GM12872 (cell line): Measurements from ENCODE around the gene ANKRD33B.
A peak's percentile ranks its signal among the peaks of the same experiment; 100 is the strongest.

Experiments used
- TF ChIP-seq, protein P1 (sequence below): IDR thresholded peaks from 3 replicates; pipeline ENCODE4 v1.5.1; 2011; ENCODE audit warnings: low read depth, mild to moderate bottlenecking, low read length, moderate library complexity; ENCODE audit not compliant: insufficient read depth

Gene ANKRD33B

DNA sequence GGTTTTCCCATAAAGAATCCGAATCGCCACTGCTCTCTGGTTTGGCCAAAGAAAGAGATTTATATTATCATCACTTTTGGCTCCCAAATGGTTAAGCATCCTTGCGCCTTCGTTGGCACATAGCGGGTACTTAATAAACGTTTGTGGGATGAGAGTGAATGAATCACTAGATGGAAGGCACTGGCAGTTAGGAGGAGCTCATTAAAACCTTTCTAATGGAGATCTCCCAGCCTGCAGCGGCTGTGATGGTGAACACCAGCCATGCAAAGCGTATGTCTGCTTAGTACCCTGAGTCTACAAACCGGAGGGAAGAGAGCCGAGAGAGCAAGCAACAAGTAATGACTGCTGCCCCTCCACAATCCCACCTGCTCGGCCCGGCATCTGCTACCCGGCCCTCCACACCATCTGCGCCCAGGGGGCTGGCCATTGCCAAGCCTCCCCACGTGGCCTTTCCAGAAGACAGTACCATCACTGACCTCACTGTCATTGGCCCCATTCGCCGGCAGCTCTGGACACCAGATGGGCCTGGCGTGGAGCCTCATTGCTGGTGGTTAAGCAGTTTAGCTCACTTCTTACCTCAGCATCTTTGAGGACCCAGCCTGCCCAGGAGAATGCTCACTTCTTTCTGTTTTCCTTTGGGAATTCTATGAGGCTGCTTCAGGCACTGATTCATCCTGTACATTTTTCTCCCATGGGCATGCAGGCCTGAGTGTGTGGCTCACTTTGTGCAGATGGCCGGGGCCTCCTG lies 39.3 kb upstream of the ANKRD33B start:
- TF ChIP-seq, protein P1, sequence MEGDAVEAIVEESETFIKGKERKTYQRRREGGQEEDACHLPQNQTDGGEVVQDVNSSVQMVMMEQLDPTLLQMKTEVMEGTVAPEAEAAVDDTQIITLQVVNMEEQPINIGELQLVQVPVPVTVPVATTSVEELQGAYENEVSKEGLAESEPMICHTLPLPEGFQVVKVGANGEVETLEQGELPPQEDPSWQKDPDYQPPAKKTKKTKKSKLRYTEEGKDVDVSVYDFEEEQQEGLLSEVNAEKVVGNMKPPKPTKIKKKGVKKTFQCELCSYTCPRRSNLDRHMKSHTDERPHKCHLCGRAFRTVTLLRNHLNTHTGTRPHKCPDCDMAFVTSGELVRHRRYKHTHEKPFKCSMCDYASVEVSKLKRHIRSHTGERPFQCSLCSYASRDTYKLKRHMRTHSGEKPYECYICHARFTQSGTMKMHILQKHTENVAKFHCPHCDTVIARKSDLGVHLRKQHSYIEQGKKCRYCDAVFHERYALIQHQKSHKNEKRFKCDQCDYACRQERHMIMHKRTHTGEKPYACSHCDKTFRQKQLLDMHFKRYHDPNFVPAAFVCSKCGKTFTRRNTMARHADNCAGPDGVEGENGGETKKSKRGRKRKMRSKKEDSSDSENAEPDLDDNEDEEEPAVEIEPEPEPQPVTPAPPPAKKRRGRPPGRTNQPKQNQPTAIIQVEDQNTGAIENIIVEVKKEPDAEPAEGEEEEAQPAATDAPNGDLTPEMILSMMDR, result no peak

DNA sequence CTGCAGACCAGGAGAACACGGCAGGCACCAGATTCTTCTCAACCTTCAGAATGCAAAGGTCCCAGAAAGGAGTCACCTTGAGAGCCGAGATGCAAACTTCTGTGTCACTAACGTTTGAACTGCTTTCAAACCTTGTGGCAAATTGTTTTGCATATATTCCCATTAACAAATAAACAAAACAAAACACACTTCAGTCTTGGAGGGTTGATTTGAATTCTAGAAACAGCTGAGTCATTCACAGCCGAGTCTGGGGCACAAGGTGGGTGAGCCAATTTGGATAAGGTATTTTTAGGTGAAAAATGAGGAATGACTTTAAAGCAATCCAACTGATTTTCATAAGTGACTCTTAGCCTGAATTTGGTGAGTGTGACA lies 38.8 kb upstream of the ANKRD33B start:
- TF ChIP-seq, protein P1, result no peak

DNA sequence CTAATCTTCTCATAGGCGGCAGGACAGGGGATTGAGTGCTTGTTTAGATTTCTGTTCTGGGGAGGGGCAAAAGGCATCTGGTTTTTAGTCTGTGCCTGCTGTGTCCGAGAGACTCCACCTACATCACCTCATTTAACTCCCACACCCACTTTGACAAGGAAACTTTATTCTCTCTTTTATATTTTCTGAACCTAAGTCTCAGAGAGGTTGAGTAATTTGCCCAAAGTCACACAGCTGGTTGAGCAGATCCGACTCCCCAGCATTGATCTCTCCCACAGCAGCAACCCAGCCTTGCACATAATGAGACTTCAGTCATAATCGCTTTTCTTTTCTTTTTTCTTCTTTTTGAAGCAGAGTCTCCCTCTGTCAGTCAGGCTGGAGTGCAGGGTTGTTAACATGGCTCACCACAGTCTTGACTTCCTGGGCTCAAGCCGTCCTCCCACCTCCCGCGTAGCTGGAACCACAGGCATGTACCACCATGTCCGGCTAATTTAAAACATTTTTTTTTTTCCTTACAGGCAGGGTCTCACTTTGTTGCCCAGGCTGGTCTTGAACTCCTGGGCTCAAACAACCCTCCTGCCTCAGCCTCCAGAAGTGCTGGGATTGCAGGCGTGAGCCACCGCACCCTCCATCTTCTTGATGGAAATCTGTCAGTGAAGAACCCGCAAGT lies 36.5 kb upstream of the ANKRD33B start:
- TF ChIP-seq, protein P1, result no peak

DNA sequence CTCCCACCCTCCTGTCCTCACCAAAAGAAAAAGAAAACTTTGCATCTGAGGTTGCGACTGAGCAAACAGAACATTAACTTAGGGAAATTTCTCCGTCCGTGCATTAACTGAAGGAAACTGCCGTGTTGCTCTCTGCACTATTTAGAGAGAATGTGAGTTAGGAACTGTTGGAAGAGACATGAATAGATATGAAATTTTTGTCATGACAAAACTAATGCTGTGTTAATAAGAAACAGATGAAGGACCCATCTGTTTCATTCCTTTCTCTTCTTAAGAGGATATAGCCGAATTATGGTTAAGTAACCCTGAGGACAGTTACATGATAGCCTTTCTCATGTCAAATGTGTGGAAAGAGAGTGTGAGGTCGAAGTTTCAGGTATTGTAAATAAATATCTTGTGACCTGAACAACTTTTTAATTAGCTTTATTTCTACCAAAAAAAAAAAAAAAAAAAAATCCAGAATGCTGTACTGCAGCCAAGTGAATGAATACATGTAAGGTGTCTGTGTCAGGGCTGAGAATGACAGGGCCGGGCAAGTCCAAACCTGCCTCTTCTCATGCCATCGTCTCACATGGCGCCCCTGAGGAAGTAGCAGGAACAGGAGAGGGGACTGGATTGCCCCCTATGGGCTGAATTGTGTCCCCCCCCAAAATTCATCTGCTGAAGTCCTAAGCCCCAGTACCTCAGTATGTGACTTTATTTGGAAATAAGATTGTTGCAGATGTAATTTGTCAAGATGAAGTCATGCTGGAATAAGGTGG lies 35.6 kb upstream of the ANKRD33B start:
- TF ChIP-seq, protein P1, result 0 out of 3 replicates have a peak, but pooled peaks have one; percentile 19

DNA sequence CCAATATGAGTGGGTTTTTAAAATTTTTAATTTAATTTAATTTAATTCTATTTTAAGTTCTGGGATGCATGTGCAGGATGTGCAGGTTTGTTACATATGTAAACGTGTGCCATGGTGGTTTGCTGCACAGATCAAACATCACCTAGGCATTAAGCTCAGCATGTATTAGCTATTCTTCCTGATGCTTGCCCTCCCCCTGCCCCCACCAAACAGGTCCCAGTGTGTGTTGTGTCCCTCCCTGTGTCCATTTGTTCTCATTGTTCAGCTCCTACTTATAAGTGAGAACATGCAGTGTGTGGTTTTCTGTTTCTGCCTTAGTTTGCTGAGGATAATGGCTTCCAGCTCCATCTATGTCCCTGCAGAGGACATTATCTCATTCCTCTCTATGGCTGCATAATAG lies 35.0 kb upstream of the ANKRD33B start:
- TF ChIP-seq, protein P1, result no peak

DNA sequence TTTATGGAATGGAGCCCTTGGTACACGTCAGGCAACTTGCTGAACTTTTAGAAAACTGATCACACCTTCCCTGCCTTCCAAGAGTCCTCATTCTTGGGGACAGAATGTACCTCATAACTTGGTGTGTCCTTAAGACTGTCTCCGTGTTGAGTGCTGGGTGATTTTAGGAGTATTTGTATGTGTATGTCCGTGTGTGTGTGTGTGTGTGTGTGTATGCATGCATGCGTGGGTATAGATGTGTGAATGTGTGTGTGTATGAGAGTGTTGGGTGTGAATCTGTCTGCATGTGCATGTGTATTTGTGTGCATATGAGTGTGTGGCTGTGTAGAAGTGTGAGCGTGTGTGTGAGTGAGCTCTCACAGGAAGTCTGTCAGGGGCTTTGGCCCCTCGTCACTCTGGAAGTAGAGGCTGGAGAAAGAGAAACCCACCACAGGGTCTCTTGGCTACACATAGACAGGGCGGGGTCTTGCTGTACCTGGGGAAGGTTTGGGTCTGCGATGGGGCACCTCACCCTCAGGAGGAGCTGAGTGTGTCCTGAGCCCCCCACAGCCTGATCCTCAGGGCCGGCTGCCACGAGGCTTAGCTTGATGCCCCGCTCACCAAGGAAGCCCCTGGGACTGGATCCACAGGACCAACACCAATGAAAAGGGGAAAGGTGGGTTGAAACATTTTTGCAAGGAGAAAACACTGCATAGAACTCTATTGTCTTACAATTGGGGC lies 33.1 kb upstream of the ANKRD33B start:
- TF ChIP-seq, protein P1, result no peak

DNA sequence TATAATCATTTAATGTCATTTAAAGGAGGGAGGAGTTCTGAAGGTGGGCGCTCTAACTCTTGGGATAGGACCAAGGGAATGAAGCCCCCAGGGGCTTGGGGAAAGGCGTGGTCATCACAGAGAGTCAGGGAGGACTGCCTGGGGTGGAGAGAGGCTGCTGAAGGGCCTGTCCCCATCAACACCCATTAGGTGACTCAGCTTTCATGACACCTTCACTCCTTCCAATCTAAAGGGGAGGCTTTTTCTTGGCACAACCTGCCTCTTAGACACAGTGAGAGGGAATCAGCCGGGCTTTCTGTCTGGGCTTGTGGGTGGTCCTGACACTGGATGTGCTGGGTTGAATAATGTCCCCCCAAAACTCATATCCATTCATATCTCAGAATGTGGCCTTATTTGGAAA lies 31.4 kb upstream of the ANKRD33B start:
- TF ChIP-seq, protein P1, result no peak
